Lower lobe of right lung (tissue), 2 donors: ENCODE results near the gene GNG7. TPM values are rescaled to one million over a fixed set of nuclear protein-coding genes. Genes with fewer than 3 reads are reported as not detected.
A peak's percentile ranks its signal among the peaks of the same experiment; 100 is the strongest.
"Not testable (repeated sequence)": the region's sequence is repeated elsewhere in the genome, so short reads cannot be mapped to it uniquely, and the experiment has no call there.

Source experiments
- ATAC-seq, 2 donors: fragments of 200-7000 bp; cut with Tn5 transposase; one replicate each; pipeline ENCODE4 v1.9.1; 2020 to 2022; ENCODE audit warnings: mild to moderate bottlenecking in 2 of 2, moderate library complexity in 2 of 2
- DNase-seq: peaks from one replicate; pipeline ENCODE4 v3.0.0-alpha.2; 2020
- H3K27ac ChIP-seq: fragments of 200-600 bp; one replicate; pipeline ENCODE4 v1.8.0; 2022
- H3K27me3 ChIP-seq: fragments of 200-600 bp; one replicate; pipeline ENCODE4 v1.8.0; 2022; ENCODE audit warnings: low read depth
- H3K36me3 ChIP-seq: fragments of 200-600 bp; one replicate; pipeline ENCODE4 v1.8.0; 2022; ENCODE audit warnings: mild to moderate bottlenecking
- H3K4me1 ChIP-seq: fragments of 200-600 bp; one replicate; pipeline ENCODE4 v1.8.0; 2022
- H3K4me3 ChIP-seq: fragments of 200-600 bp; one replicate; pipeline ENCODE4 v1.8.0; 2022; ENCODE audit warnings: mild to moderate bottlenecking
- H3K9me3 ChIP-seq: fragments of 200-600 bp; one replicate; pipeline ENCODE4 v1.8.0; 2022
- intact Hi-C: fragments of 100-400 bp; cut with DNase I; formaldehyde crosslinking; loops from one replicate; pipeline ENCODE4 v1.11.0; 2022
- total RNA-seq: library from RNA; stranded (reverse); fragmentation: NEBNext Ultra II Directional; extraction: Animal tissue kit (Norgen Biotek cat#: 25700); gene quantifications from one replicate; pipeline ENCODE4 v1.2.1, GENCODE V29; 2021
- TF ChIP-seq, protein P1 (sequence below): fragments of 200-600 bp; IDR thresholded peaks from one replicate; pipeline ENCODE4 v1.8.0; 2022; ENCODE audit warnings: antibody characterized with exemption, mild to moderate bottlenecking
- donor health status: DM: no; HTN: yes; CAD: no; lungs with severe emphysema.

Gene GNG7
- total RNA-seq, 1 donor from 2014 or later: 6.2 TPM

DNA sequence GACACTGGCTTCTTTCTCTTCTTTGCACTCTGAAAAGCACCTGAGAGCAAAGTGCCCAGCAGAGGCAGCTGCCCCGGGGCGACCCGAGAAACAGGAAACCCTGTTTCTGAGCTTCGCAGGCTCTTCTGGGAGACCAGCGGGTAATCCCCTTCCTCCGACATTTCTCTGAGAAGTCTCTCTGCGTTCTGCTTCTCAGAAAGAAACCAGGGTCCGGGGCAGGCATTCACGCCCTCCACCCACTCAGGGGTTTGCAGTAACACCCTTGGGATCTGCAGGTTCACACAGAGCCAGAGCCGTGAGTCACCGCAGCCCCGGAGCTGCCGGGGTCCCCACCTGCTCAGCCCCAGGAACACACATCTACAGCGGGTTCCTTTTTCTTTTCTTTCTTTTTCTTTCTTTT lies 140.6 kb downstream of the GNG7 start:
- intact Hi-C loops: no loop called here
- TF ChIP-seq, protein P1, sequence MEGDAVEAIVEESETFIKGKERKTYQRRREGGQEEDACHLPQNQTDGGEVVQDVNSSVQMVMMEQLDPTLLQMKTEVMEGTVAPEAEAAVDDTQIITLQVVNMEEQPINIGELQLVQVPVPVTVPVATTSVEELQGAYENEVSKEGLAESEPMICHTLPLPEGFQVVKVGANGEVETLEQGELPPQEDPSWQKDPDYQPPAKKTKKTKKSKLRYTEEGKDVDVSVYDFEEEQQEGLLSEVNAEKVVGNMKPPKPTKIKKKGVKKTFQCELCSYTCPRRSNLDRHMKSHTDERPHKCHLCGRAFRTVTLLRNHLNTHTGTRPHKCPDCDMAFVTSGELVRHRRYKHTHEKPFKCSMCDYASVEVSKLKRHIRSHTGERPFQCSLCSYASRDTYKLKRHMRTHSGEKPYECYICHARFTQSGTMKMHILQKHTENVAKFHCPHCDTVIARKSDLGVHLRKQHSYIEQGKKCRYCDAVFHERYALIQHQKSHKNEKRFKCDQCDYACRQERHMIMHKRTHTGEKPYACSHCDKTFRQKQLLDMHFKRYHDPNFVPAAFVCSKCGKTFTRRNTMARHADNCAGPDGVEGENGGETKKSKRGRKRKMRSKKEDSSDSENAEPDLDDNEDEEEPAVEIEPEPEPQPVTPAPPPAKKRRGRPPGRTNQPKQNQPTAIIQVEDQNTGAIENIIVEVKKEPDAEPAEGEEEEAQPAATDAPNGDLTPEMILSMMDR: no peak
- ATAC-seq: no peak
- DNase-seq: peak; percentile 42
- H3K27me3 ChIP-seq: no peaks in the 10 kb centered on the region
- H3K4me1 ChIP-seq: peaks cover 5% of the 10 kb centered on the region
- no peaks in the 10 kb centered on the region for H3K36me3 ChIP-seq
- H3K4me3 ChIP-seq: peak overlapping the region; percentile 34
- no peaks in the 10 kb centered on the region for H3K9me3 ChIP-seq
- no peak overlapping the region for H3K27ac ChIP-seq

DNA sequence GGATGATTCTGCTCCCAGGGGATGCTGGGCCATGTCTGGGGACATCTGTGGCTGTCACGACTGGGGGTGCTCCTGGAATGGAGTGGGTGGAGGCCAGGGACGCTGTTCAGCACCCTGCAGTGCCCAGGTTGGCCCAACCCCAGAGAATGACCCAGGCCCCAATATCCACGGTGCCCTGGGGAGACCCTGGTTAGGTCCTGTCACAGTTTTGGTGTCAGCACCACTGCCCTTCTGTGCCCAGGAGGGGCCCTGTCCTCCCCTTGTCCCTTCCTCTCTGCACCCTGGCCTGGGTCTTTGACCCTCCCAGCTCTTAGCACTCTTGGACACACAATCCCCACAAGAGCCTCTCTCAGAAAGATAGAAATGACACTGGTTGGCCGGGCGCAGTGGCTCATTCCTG lies 141.3 kb downstream of the GNG7 start:
- intact Hi-C loops: no loop called here
- no peak for DNase-seq
- TF ChIP-seq, protein P1: no peak
- H3K27ac ChIP-seq: no peak overlapping the region
- H3K36me3 ChIP-seq: no peaks in the 10 kb centered on the region
- H3K9me3 ChIP-seq: no peaks in the 10 kb centered on the region
- H3K4me3 ChIP-seq: no peak overlapping the region
- H3K4me1 ChIP-seq: no peaks in the 10 kb centered on the region
- ATAC-seq: no peak
- no peaks in the 10 kb centered on the region for H3K27me3 ChIP-seq

DNA sequence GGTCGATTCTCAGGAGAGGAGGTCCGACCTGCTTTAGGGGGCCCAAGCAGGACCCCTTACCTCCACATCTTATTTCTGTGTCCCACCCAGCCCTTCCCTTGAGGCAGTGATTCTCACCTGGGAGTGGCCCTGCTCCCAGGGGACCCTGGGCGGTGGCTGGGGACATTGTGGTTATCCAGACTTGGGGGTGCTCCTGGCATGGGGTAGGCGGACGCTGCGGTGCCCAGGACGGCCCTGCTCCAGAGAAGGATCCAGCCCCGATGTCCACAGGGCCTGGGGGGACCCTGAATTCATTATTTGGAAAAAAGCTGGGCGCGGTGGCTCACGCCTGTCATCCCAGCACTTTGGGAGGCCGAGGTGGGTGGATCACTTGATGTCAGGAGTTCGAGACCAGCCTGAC lies 142.1 kb downstream of the GNG7 start:
- Histone ChIP-seq H3K27me3 (no peaks in the 10 kb centered on the region), H3K36me3 (no peaks in the 10 kb centered on the region), H3K4me1 (no peaks in the 10 kb centered on the region), H3K4me3 (no peak overlapping the region), H3K9me3 (no peaks in the 10 kb centered on the region), H3K27ac (no peak overlapping the region)
- intact Hi-C loops: no loop called here
- peak; percentile 25 for DNase-seq
- no peak for ATAC-seq
- TF ChIP-seq, protein P1: no peak

DNA sequence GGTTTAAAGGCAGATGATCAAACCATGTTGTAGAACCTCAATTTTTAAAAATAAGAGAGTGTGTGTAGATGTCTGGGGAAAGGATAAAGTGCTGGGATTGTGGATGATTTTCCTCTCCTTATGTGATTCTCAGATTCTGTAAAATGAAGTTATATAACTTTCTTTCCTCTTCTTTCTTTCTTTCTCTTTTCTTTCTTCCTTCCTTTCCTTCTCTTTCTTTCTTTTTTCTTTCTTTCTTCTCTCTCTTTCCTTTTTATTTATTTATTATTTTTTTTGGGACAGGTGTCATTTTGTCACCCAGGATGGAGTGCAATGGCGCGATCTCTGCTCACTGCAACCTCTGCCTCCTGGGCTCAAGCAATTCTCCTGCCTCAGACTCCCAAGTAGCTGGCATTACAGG lies 144.0 kb downstream of the GNG7 start:
- TF ChIP-seq, protein P1: no peak
- ATAC-seq: no peak

DNA sequence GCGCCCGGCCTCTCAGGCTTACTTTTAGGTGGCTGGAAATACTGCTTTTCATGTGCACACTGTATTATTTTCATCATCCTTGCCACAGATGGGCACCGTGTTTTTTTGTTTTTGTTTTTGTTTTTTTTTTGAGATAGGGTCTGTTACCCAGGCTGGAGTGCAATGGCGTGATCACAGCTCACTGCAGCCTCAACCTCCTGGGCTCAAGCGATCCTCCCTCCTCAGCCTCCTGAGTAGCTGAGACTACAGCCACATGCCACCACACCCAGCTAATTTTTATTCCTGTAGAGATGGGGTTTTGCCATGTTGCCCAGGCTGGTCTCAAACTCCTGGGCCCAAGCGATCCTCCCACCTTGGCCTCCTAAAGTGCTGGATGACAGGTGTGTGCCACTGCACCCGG lies 144.4 kb downstream of the GNG7 start:
- H3K27me3 ChIP-seq, ATAC-seq, H3K4me3 ChIP-seq, H3K27ac ChIP-seq, H3K36me3 ChIP-seq, H3K9me3 ChIP-seq, H3K4me1 ChIP-seq, intact Hi-C loops: not testable (repeated sequence)
- DNase-seq: peak; percentile 17

More for the DNA sequence above, 144.0 kb downstream of the GNG7 start:
- intact Hi-C loops: no loop called here
- H3K27me3 ChIP-seq: no peaks in the 10 kb centered on the region
- DNase-seq: no peak
- no peaks in the 10 kb centered on the region for H3K9me3 ChIP-seq
- no peaks in the 10 kb centered on the region for H3K4me1 ChIP-seq
- H3K27ac ChIP-seq: no peak overlapping the region
- H3K4me3 ChIP-seq: no peak overlapping the region
- no peaks in the 10 kb centered on the region for H3K36me3 ChIP-seq

DNA sequence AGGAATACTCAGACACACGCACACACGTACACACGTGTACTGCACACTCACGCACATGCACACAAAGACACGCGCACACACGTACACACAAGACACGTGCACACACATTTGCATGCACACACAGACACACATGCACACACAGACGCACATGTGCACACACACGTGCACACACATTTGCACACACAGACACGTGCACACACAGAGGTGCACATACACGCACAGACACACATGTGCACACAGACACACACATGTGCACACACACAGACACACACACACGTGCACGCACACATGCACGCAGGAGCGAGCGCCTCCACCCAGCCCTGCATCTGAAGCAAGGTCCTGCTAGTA lies 145.4 kb downstream of the GNG7 start:
- TF ChIP-seq, protein P1: no peak
- intact Hi-C loops: no loop called here
- Histone ChIP-seq H3K27ac (no peak overlapping the region), H3K36me3 (no peaks in the 10 kb centered on the region), H3K9me3 (no peaks in the 10 kb centered on the region), H3K4me3 (no peak overlapping the region), H3K27me3 (no peaks in the 10 kb centered on the region), H3K4me1 (peaks cover 5% of the 10 kb centered on the region)
- DNase-seq (no peak), ATAC-seq (no peak)
